B cell (primary cell): ENCODE data around the gene PDLIM7. TPM values are rescaled to one million over a fixed set of nuclear protein-coding genes. Genes with fewer than 3 reads are reported as not detected.

Source experiments
- ATAC-seq: fragments of 200-7000 bp; cut with Tn5 transposase; one replicate; pipeline ENCODE4 v1.10.0; 2021; ENCODE audit warnings: low read depth, mild to moderate bottlenecking, moderate number of reproducible peaks, moderate library complexity
- CTCF ChIA-PET: fragments of 350-600 bp; sonication (Branson Sonifier 250); formaldehyde crosslinking; loops from one replicate; lab custom pipeline; 2021; ENCODE audit warnings: antibody characterized with exemption, inconsistent platforms; lab: Charles Lee
- POLR2A ChIA-PET: fragments of 350-600 bp; sonication (Branson Sonifier 250); formaldehyde crosslinking; loops from one replicate; lab custom pipeline; 2021; ENCODE audit warnings: antibody characterized with exemption; lab: Charles Lee
- DNase-seq: peaks from one replicate; pipeline ENCODE4 v3.0.0; 2013
- H2AFZ ChIP-seq: 2 replicates; pipeline ENCODE4 v1.6.1; 2012; ENCODE audit warnings: mild to moderate bottlenecking, low read depth, low read length; ENCODE audit not compliant: insufficient read depth, poor library complexity, severe bottlenecking
- H3K27ac ChIP-seq, 2 donors: 1 replicate in 1 of 2; 2 replicates in 1 of 2; pipeline ENCODE4 v1.5.1; 2012 to 2013; ENCODE audit warnings: low read length in 2 of 2, mild to moderate bottlenecking in 2 of 2, moderate library complexity in 1 of 2
- H3K27me3 ChIP-seq, 4 experiments: fragments of 200-600 bp in 1 of 4; sonication (generic) in 1 of 4; replicated peaks in 1 of 4; 1 replicate in 2 of 4; 2 replicates in 2 of 4; pipeline versions ENCODE4 v1.6.1 to v1.7.0; 2013 to 2016; ENCODE audit warnings: low read length in 3 of 4, mild to moderate bottlenecking in 2 of 4, mixed read lengths in 1 of 4, moderate library complexity in 1 of 4; ENCODE audit not compliant: insufficient read depth in 4 of 4, control insufficient read depth in 3 of 4; ENCODE audit errors: control extremely low read depth in 1 of 4
- H3K36me3 ChIP-seq, 2 experiments: replicated peaks in 1 of 2; 1 replicate in 1 of 2; 2 replicates in 1 of 2; pipeline versions ENCODE4 v1.6.1 to v1.7.1; 2013; ENCODE audit warnings: low read length in 1 of 2; ENCODE audit not compliant: insufficient read depth in 2 of 2, control insufficient read depth in 1 of 2; ENCODE audit errors: control extremely low read depth in 1 of 2, extremely low read depth in 1 of 2
- H3K4me1 ChIP-seq, 2 donors: fragments of 200-600 bp in 1 of 2; sonication (generic) in 1 of 2; 1 replicate in 1 of 2; 2 replicates in 1 of 2; pipeline versions ENCODE4 v1.5.1 to v1.6.1; 2013 to 2017; ENCODE audit warnings: low read length in 2 of 2; ENCODE audit not compliant: control insufficient read depth in 2 of 2, insufficient read depth in 2 of 2
- H3K4me2 ChIP-seq: replicated peaks from 2 replicates; pipeline ENCODE3; 2012; ENCODE audit warnings: mild to moderate bottlenecking, low read depth, low read length; ENCODE audit not compliant: poor library complexity, severe bottlenecking
- H3K4me3 ChIP-seq, 5 experiments: fragments of 200-600 bp in 1 of 5; sonication (generic) in 1 of 5; 1 replicate in 3 of 5; 2 replicates in 2 of 5; pipeline versions ENCODE4 v1.5.1 to v1.7.0; 2011 to 2016; ENCODE audit warnings: low read length in 4 of 5, mild to moderate bottlenecking in 4 of 5, low read depth in 2 of 5, control low read depth in 1 of 5, moderate library complexity in 1 of 5; ENCODE audit not compliant: insufficient read depth in 1 of 5; ENCODE audit errors: control extremely low read depth in 1 of 5, extremely low read depth in 1 of 5
- H3K79me2 ChIP-seq: fragments of 200-600 bp; sonication (generic); one replicate; pipeline ENCODE4 v1.6.0; 2016; ENCODE audit warnings: low read length; ENCODE audit not compliant: control insufficient read depth, insufficient read depth
- H3K9ac ChIP-seq: fragments of 200-600 bp; sonication (generic); 2 replicates; pipeline ENCODE4 v1.6.1; 2017; ENCODE audit warnings: mild to moderate bottlenecking, low read length, moderate library complexity
- H3K9me3 ChIP-seq, 3 donors: one replicate each; pipeline versions ENCODE4 v1.6.1 to v1.7.1; 2013; ENCODE audit warnings: low read length in 2 of 3; ENCODE audit not compliant: control insufficient read depth in 2 of 3, insufficient read depth in 1 of 3; ENCODE audit errors: control extremely low read depth in 1 of 3
- H4K20me1 ChIP-seq: 2 replicates; pipeline ENCODE4 v1.6.0; 2012; ENCODE audit warnings: mild to moderate bottlenecking, low read length; ENCODE audit not compliant: insufficient read depth, control insufficient read depth, poor library complexity, severe bottlenecking
- H3K27ac Mint-ChIP-seq: one replicate; pipeline ENCODE4 v1.8.0; 2021; ENCODE audit warnings: mixed read lengths
- H3K27me3 Mint-ChIP-seq: one replicate; pipeline ENCODE4 v1.8.0; 2021; ENCODE audit warnings: mixed read lengths
- H3K4me1 Mint-ChIP-seq: one replicate; pipeline ENCODE4 v1.8.0; 2021; ENCODE audit warnings: mixed read lengths
- H3K4me3 Mint-ChIP-seq: one replicate; pipeline ENCODE4 v1.8.0; 2021; ENCODE audit warnings: mixed read lengths
- H3K9me3 Mint-ChIP-seq: one replicate; pipeline ENCODE4 v1.8.0; 2022; ENCODE audit warnings: mixed read lengths; ENCODE audit not compliant: insufficient read depth
- EZH2 ChIP-seq: IDR thresholded peaks from 2 replicates; pipeline ENCODE4 v1.6.1; 2012; ENCODE audit warnings: borderline replicate concordance, low read depth, mild to moderate bottlenecking, moderate library complexity, low read length; ENCODE audit not compliant: insufficient read depth, poor library complexity, severe bottlenecking
- WGBS: methylation state at CpG from one replicate; pipeline ENCODE4 v1.1.5; 2013; ENCODE audit warnings: missing lambda C conversion rate; ENCODE audit not compliant: insufficient coverage; 5-methylcytosine and 5-hydroxymethylcytosine counted together
- intact Hi-C: fragments of 100-400 bp; cut with micrococcal nuclease; formaldehyde crosslinking; loops from one replicate; pipeline ENCODE4 v1.10.0; 2022
- polyA plus RNA-seq: library from polyadenylated mRNA; depleted of rRNA; stranded (reverse); fragments of >200 nt; gene quantifications from 2 replicates; pipeline ENCODE4 v1.2.3, GENCODE V29; 2012
- total RNA-seq, 2 donors: library from RNA; stranded (reverse); fragments of 120-200 nt in 1 of 2; gene quantifications; 1 replicate in 1 of 2; 2 replicates in 1 of 2; pipeline versions ENCODE4 v1.2.3 to v1.2.4, GENCODE V29; 2013 to 2022
- TF ChIP-seq, protein P1 (sequence below): fragments of 200-600 bp; IDR thresholded peaks from one replicate; pipeline ENCODE4 v1.8.0; 2022; ENCODE audit warnings: antibody characterized with exemption, mild to moderate bottlenecking

The PDLIM7 gene
- total and polyA plus RNA-seq, 2 donors (not counting 1 experiment from before 2014, with no cell fraction given), result 23.9 to 25.8 TPM

DNA sequence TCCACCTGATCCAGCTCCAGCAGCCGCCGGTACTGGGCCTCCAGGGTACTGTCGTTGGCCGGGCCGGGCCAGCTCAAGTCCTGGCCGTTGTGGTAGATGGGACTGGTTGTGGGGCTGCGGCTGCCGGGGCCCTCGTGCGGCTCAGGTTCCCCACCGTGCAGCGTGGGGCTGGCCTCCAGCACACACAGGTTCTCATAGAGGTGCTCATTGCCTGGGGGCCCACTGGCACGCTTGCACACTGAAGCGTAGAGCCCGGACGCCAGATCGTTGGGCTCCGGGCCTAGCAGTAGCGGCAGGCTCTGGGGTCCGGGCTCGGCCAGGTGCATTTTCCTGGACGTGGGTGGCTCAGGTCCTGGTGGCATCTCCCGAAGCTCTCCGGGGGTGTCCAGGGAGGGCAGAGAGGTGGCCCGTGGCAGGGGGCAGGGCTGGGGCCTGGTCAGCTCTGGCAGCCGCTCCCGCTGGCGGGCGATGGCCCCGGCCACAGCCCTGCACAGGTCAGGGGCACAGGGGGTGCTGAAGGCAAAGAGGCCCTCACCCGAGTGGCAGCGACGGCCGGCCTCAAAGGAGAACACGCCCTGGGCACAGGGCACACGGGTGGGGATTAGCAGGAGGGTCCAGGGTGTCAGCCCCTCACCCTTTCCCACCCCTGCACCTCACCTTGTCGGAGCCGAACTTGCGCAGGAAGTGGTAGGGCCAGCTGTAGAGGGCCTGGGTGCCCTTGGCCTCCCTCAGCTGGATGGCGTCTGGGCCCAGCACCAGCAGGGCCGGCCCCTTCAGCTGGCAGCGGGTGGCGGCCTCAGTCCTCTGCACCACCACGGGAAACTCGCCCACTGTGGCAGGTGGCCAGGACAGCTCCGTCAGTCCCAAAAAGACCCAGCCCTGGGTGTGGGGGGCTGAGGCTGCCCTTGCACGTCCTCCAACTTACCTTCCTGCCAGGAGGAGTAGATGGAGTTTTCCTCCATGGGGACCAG, 7.0 kb upstream of the PDLIM7 start:
- H3K9me3 Mint-ChIP-seq, result no peaks in the 10 kb centered on the region
- Histone ChIP-seq H4K20me1 (peaks cover 51% of the 10 kb centered on the region), H3K27me3 (no peaks in the 10 kb centered on the region), H3K9ac (no peak overlapping the region), H3K27ac (no peak overlapping the region), H3K36me3 (peaks cover 0 to 39% of the 10 kb centered on the region in 2 experiments), H3K4me1 (peaks cover 46 to 60% of the 10 kb centered on the region in 2 donors), H3K79me2 (peaks cover 24% of the 10 kb centered on the region), H3K4me2 (no peak overlapping the region), H3K4me3 (no peak overlapping the region), H3K9me3 (no peaks in the 10 kb centered on the region), H2AFZ (no peak overlapping the region)
- ChIA-PET CTCF (interaction anchor here (0.6 to 4.4 kb wide), 3 partner anchors 49 to 556 kb away, joined by 3 to 51 read pairs (median 3); no protein-coding TSS in a partner anchor), POLR2A (no interaction called here)
- 96% methylated on average over 42 of the region's 47 CpGs for WGBS
- no peaks in the 10 kb centered on the region for H3K27me3 Mint-ChIP-seq
- intact Hi-C loops, result loop anchor here (5.0 kb wide), 1 partner anchor 202 kb away; the partner anchor contains the start of genes PRELID1 and RAB24
- no peak overlapping the region for H3K27ac Mint-ChIP-seq
- H3K4me1 Mint-ChIP-seq, result peaks cover 62% of the 10 kb centered on the region
- TF ChIP-seq, protein P1, sequence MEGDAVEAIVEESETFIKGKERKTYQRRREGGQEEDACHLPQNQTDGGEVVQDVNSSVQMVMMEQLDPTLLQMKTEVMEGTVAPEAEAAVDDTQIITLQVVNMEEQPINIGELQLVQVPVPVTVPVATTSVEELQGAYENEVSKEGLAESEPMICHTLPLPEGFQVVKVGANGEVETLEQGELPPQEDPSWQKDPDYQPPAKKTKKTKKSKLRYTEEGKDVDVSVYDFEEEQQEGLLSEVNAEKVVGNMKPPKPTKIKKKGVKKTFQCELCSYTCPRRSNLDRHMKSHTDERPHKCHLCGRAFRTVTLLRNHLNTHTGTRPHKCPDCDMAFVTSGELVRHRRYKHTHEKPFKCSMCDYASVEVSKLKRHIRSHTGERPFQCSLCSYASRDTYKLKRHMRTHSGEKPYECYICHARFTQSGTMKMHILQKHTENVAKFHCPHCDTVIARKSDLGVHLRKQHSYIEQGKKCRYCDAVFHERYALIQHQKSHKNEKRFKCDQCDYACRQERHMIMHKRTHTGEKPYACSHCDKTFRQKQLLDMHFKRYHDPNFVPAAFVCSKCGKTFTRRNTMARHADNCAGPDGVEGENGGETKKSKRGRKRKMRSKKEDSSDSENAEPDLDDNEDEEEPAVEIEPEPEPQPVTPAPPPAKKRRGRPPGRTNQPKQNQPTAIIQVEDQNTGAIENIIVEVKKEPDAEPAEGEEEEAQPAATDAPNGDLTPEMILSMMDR, result no peak
- no peak for TF ChIP-seq EZH2
- DNase-seq (peak; percentile 31), ATAC-seq (no peak)
- no peak overlapping the region for H3K4me3 Mint-ChIP-seq
